DMS114 treated with DMSO at 0.1 percent for 48 hours (cell line): ENCODE data around the gene LSAMP.

Source experiments
- DNase-seq: peaks from one replicate; lab custom pipeline; 2025; ENCODE audit not compliant: unreplicated experiment; lab: John Stamatoyannopoulos, UW

LSAMP gene

GRCh38 chr3:116445311-116445841 is at the start of gene LSAMP:
TSS of gene LSAMP (minus strand) at chr3:116445487.
- DNase-seq = no peak

GRCh38 chr3:116492379-116492778 is 47.1 kb upstream of the LSAMP start:
- DNase-seq = no peak

DNA sequence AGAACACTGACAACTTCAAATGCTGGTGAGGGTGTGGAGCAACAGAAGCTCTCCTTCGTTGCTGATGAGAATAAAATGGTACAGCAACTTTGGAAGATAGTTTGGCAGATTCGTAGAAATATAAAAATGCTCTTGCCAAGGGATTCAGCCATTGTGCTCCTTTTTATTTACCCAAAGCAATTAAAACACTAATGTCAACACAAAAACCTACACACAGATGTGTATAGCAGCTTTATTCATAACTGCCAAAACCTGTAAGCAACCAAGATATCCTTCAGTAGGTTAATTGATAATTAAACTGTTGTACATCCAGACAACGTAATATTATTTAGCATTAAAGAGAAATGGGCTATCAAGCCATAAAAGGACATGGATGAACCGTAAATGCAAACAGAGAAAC is 37.8 kb upstream of the LSAMP start:
- DNase-seq = no peak

GRCh38 chr3:116476691-116477090 is 31.4 kb upstream of the LSAMP start:
- DNase-seq = no peak

GRCh38 chr3:116474801-116475200 is 29.5 kb upstream of the LSAMP start:
- DNase-seq = no peak

DNA sequence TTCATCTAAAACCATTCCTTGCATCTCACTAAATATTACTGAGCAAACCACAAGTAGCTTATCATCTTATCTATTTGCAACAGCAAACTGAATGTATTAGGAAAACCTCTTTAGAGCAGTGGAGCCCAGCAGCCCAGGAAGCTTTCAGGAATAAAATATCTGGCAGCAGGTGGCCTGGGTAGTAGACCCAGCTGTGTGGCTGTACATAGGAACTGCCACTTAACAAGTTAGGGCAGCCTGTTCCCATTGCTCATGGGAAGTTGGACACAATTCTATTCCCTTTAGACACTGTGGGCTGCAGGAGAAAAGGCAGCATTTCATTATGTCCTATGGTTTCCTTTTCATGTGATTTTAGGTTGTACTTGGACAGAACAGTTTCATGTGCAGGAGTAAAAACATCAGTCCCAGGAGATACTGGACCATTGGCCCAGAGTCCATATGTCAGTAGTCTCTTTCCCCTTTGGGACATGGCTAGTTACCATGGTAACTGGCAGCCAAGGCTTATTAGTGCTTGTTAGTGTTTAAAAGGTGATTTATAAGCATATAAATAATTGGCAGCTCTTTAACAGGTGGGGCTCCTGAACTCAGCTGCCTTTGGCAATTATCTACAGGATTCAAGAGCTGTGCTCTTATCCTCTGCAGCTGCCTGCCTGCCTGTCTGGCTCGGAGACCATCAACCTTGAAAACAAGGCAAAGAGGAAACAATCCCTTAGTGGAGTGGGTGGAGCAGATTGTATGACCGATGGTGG is 28.9 kb upstream of the LSAMP start:
- no peak for DNase-seq

DNA sequence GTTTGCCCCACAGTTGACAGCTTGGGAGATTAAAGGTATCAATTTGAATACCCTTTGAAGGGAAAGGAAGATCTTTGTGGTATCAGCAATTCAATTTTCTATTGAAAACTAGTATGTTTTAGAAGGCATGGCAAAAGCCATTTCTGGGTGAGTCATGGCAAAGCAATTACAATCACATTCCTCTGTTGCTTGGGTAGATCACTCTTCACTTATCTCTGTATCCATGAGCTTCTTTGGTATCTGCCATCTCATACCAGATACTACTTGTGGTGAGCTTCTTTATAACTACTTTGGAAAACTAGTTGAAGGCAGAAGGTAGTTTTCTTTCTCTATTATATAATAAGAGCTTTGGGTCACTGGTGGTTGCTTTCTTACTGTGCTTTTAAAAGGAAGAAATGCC is 28.3 kb upstream of the LSAMP start:
- DNase-seq = no peak

GRCh38 chr3:116470605-116471197 is 25.4 kb upstream of the LSAMP start:
- no peak for DNase-seq

- DNase-seq = no peak
Observed at GRCh38 chr3:116469546-116469945, 24.3 kb upstream of the LSAMP start.

GRCh38 chr3:116464276-116464798 is 19.1 kb upstream of the LSAMP start:
- no peak for DNase-seq

- DNase-seq = peak; percentile 1
Observed at GRCh38 chr3:116453666-116454346, 8.5 kb upstream of the LSAMP start.

DNA sequence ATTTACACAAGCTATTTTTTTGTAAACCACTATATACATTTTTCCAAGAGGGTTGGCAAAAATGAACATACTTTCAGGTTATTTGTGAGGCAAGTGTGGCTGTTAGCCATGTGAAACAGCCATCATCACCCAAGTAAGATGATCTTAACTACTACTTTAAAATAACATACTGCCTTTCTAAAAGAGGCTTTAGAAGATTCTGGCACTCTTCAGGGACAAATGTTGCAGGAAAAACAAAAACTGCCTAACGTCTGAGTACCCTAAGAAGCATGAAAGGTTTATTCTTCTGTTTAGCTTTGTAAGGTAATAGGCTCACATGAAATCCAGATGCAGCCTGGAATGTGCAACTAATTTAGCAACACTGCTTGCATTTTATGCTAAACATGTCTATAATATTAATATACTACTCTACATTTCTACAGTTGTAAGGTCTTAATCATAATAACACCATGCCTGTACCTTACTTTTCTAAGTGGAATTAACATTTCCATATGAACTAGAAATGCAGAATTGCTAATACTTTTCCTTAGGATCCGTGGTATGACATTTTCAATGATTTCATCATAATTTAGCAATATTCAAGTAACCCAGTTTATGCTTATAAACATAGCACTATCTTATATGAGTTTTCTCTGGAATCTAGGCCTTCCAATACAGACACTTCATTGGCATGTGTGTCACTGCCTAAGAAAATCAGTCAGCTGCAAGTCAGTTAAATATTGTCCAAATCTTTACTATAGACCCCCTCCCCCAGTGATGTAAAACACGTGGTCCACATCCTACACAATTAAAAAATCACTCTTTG is 4.5 kb upstream of the LSAMP start:
- DNase-seq = no peak

DNA sequence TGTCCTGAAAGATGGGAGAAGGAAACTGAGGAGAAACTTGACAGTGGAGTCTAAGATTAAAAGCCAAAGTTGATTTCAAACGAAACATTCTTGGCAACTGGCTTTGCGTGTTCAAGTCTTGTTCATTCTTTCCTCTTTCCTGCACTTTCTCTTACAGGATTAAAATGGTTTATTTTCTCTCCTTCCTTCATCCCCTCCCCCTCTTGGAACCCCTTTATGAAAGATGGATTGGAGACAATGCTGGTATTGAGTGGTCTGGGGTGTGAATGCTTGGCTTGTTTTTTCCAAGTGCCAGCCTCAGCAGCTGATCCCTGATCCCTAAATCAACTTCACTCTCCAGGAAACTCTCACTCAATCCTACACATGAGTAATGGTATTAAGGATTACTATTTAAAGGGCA is 703 bp upstream of the LSAMP start:
- no peak for DNase-seq

GRCh38 chr3:116444819-116445310 is 422 bp downstream of the LSAMP start:
- DNase-seq = no peak

DNA sequence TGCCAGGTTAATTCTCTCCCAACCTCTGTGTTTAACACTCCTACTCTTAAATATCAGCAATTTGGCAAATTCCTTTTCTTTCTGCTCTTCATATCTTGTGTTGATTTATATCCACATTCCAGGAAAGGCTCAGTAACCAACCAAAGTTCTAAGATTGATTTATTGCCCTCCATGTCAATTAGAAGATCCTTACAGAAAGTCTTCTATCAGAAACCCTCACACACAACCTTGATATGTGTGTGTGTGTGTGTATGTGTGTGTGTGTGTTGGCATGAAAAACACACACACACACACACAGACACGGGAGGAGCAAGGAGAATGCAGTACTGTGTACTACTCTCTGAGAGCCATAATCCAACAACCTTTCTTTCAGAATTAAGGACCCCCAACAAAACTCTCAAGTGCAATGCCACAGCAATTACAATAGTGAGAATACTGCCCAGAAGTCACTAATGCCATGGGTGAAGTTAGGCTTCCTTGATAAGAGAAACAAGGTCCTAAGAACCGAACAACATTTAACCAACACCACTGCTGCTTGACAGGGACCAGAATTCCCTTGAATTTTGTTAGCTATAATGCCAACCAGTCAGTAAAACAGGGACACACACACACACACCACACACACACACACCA is 1.1 kb downstream of the LSAMP start:
- DNase-seq = no peak

- no peak for DNase-seq
Observed at GRCh38 chr3:116443191-116443661, 2.1 kb downstream of the LSAMP start.

GRCh38 chr3:116442331-116443021 is 2.8 kb downstream of the LSAMP start:
- DNase-seq = no peak

GRCh38 chr3:116441652-116442051 is 3.6 kb downstream of the LSAMP start:
- DNase-seq = no peak

DNA sequence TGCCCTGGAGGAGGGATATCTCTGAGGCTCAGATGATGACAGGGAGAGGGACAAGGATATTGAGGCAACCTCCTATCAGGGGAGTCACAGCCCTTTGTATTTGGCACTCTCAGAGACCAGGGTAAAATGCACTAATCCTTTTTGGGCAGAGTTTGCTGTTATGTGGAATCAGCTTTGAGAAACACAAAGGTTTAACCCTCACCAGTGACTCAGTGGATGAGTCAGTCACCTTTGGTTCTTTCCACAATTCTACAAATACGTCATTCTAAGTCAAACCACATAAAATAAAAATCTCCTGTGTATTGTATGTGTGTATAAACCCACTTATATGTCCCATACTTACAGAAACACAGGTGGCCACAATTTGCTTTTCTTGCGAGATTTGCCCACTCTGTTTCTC is 5.1 kb downstream of the LSAMP start:
- DNase-seq = no peak

- no peak for DNase-seq
Observed at GRCh38 chr3:116433552-116433951, 11.7 kb downstream of the LSAMP start.
